ENCODE results near the gene IFT80. TPM values are rescaled to one million over a fixed set of nuclear protein-coding genes. Genes with fewer than 3 reads are reported as not detected.
A peak's percentile ranks its signal among the peaks of the same experiment; 100 is the strongest.

IFT80 gene
- total RNA-seq, 2 donors from 2014 or later = 16.1 to 43.3 TPM

DNA sequence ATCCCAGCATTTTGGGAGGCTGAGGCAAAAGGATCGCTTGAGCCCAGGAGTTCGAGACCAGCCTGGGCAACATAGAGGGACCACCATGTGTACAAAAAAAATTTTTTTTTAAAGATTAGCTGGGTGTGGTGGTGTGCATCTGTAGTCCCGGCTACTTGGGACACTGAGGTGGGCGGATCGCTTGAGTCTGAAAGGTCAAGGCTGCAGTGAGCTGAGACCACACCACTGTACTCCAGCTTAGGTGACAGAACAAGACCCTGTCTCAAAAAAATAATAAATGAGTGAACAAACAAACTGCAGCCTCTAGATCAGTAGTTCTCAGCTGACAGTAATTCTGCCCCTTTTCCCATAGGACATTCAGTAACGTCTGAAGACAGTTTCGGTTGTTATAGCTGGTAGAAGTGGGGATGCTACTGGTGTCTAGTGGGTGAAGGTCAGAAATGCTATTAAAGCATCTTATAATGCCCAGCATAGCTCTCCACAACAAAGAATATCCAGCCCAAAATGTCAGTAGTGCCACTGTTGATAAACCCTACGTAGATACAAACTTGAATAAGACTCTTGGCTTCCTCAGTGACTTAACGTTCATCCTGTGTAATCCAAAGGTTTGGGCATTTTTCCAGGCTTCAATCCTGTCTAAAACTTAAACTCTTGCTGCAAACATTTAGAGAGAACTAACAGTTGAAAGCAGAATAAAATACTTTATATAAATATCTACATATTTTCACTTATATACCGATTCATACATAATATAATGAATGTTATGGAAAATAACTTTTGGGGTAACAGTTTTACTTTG is 11.0 kb upstream of the IFT80 start:
- intact Hi-C loops (cut with DNase I) = loop anchor here (5.0 to 10.0 kb wide), 3 partner anchors 243 to 378 kb away; no protein-coding TSS in a partner anchor
- Histone ChIP-seq H3K9me3 (no peaks in the 10 kb centered on the region), H3K4me1 (replicated peaks) (no peaks in the 10 kb centered on the region)

DNA sequence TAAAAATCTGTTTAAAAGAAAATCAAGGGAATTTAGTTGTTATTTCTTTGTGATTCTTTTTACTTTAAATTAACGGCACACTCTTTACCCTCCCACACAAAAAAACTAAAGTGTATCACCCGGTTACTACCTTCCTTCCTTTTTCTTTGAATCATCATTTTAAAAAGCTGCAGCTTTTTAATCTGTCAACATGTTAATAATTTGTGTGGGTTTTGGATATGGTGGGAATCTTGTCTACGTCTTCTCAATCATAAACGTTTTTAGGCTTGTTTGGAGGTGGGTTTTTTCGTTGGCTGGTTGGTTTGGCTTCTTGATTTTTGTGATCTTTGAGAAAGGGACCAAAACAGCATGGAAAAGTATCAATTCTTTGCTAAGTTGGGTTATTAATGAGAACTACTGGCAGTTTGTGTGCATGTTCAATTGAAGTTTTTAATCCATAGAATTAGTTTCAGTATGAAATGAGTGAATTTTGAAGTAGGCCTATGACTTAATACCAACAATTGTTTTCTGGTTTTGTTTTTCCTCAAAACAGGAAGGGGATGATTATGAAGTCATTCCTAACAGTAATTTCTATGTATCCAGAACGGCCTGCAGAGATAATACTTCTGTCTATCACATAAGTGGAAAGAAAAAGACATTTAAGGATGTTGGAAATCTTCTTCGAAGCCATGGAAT is 4.9 kb upstream of the IFT80 start:
- H3K36me3 ChIP-seq = no peaks in the 10 kb centered on the region
- no peak overlapping the region for H3K27ac ChIP-seq
- no peaks in the 10 kb centered on the region for H3K9me3 ChIP-seq
- WGBS = 80% methylated on average over 7 of the region's 7 CpGs
- no peak for TF ChIP-seq POLR2AphosphoS5 (IDR thresholded peaks at IDR 0.05)
- no peak for TF ChIP-seq POLR2A (IDR thresholded peaks at IDR 0.05)
- TF ChIP-seq, protein P1, sequence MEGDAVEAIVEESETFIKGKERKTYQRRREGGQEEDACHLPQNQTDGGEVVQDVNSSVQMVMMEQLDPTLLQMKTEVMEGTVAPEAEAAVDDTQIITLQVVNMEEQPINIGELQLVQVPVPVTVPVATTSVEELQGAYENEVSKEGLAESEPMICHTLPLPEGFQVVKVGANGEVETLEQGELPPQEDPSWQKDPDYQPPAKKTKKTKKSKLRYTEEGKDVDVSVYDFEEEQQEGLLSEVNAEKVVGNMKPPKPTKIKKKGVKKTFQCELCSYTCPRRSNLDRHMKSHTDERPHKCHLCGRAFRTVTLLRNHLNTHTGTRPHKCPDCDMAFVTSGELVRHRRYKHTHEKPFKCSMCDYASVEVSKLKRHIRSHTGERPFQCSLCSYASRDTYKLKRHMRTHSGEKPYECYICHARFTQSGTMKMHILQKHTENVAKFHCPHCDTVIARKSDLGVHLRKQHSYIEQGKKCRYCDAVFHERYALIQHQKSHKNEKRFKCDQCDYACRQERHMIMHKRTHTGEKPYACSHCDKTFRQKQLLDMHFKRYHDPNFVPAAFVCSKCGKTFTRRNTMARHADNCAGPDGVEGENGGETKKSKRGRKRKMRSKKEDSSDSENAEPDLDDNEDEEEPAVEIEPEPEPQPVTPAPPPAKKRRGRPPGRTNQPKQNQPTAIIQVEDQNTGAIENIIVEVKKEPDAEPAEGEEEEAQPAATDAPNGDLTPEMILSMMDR (IDR thresholded peaks at IDR 0.05) = no peak
- DNase-seq (ENCODE audit: low spot score) = no peak
- intact Hi-C loops (cut with DNase I) = loop anchor here (10.0 kb wide), 1 partner anchor 331 kb away; no protein-coding TSS in a partner anchor
- H3K27me3 ChIP-seq (replicated peaks; ENCODE audit: insufficient read depth) = no peaks in the 10 kb centered on the region
- H3K4me1 ChIP-seq (replicated peaks) = no peaks in the 10 kb centered on the region
- no peak overlapping the region for H3K4me3 ChIP-seq

More for the DNA sequence above, 11.0 kb upstream of the IFT80 start:
- Histone ChIP-seq H3K4me3 (no peak overlapping the region), H3K36me3 (no peaks in the 10 kb centered on the region), H3K27ac (no peak overlapping the region), H3K27me3 (replicated peaks; ENCODE audit: insufficient read depth) (no peaks in the 10 kb centered on the region)
- TF ChIP-seq POLR2AphosphoS5 (IDR thresholded peaks at IDR 0.05) = no peak
- no peak for TF ChIP-seq POLR2A (IDR thresholded peaks at IDR 0.05)
- TF ChIP-seq, protein P1 (IDR thresholded peaks at IDR 0.05) = no peak
- DNase-seq (ENCODE audit: low spot score) = no peak
- 86% methylated on average over 10 of the region's 10 CpGs for WGBS

DNA sequence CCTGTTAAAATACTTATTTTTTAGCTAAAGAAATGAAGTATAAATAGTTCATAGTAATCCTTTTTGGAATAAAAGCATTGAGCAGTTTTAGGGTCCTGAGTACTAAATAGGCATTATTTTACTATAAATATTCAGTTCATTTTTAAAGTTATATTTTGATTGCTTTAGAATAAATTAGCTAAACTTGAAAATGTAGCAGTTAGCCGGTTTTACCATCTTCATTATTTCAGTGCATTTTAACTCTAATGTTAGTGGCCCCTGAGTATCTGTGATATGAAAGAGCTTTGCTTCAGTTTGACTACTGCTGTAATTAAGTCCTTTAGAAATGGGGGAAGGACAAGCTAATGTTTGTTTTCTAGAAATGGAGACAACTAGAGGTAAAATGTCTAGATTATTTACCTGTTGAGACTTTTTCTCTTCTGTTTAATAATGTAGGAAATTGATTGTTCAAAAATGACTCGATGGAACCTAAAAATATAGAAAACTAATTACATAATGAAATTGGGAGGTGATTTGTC is 4.1 kb upstream of the IFT80 start:
- no peak for DNase-seq (ENCODE audit: low spot score)
- Histone ChIP-seq H3K4me1 (replicated peaks) (no peaks in the 10 kb centered on the region), H3K36me3 (no peaks in the 10 kb centered on the region), H3K4me3 (no peak overlapping the region), H3K27me3 (replicated peaks; ENCODE audit: insufficient read depth) (no peaks in the 10 kb centered on the region), H3K9me3 (no peaks in the 10 kb centered on the region), H3K27ac (no peak overlapping the region)
- 70% methylated on average over 2 of the region's 2 CpGs for WGBS
- intact Hi-C loops (cut with DNase I) = loop anchor here (10.0 kb wide), 1 partner anchor 332 kb away; no protein-coding TSS in a partner anchor
- TF ChIP-seq POLR2AphosphoS5 (IDR thresholded peaks at IDR 0.05) = no peak
- TF ChIP-seq POLR2A (IDR thresholded peaks at IDR 0.05) = no peak
- TF ChIP-seq, protein P1 (IDR thresholded peaks at IDR 0.05) = no peak

DNA sequence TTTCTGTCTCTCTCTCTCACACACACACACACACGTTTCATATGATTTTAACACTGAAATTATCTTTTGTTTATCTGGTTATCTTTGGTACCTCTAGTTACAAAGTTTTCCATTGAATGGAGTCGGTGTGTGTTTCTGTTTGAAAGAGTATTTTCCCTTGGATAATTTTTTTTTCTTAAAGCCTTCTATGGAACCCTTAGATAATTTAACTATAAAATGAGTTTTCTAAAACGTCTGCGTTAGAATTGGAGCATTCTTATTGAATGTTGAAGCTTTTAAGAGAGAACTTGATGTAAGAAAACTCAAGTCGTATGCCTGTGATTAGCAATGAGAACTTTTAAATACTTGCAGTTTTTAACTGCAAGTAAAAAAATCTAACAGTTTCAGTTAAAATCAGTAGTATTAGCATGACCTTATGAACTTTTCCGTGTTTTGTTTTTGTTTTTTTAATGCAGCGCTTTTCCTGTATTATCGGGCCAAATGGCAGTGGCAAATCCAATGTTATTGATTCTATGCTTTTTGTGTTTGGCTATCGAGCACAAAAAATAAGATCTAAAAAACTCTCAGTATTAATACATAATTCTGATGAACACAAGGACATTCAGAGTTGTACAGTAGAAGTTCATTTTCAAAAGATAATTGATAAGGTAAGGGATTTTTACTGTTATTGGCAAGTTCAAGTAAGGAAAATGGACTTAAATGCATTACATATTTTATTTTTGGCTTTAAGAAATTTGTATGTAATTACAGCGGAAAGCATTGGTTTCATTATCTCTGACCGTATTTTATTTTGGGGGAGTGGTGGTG is 3.4 kb upstream of the IFT80 start:
- Histone ChIP-seq H3K36me3 (no peaks in the 10 kb centered on the region), H3K4me3 (no peak overlapping the region), H3K27me3 (replicated peaks; ENCODE audit: insufficient read depth) (no peaks in the 10 kb centered on the region), H3K4me1 (replicated peaks) (no peaks in the 10 kb centered on the region), H3K9me3 (no peaks in the 10 kb centered on the region), H3K27ac (peak overlapping the region in 1 of 2 donors; percentile 92)
- DNase-seq (ENCODE audit: low spot score) = no peak
- TF ChIP-seq POLR2A (IDR thresholded peaks at IDR 0.05) (no peak), POLR2AphosphoS5 (IDR thresholded peaks at IDR 0.05) (no peak)
- TF ChIP-seq, protein P1 (IDR thresholded peaks at IDR 0.05) = no peak
- WGBS = 60% methylated on average over 11 of the region's 11 CpGs
- intact Hi-C loops (cut with DNase I) = loop anchor here (10.0 kb wide), 1 partner anchor 332 kb away; no protein-coding TSS in a partner anchor
